ENCODE data around the gene ATP2C2. TPM values are rescaled to one million over a fixed set of nuclear protein-coding genes. Genes with fewer than 3 reads are reported as not detected.

ATP2C2 gene
- total RNA-seq, 1 experiment from 2014 or later, result 4.0 TPM

DNA sequence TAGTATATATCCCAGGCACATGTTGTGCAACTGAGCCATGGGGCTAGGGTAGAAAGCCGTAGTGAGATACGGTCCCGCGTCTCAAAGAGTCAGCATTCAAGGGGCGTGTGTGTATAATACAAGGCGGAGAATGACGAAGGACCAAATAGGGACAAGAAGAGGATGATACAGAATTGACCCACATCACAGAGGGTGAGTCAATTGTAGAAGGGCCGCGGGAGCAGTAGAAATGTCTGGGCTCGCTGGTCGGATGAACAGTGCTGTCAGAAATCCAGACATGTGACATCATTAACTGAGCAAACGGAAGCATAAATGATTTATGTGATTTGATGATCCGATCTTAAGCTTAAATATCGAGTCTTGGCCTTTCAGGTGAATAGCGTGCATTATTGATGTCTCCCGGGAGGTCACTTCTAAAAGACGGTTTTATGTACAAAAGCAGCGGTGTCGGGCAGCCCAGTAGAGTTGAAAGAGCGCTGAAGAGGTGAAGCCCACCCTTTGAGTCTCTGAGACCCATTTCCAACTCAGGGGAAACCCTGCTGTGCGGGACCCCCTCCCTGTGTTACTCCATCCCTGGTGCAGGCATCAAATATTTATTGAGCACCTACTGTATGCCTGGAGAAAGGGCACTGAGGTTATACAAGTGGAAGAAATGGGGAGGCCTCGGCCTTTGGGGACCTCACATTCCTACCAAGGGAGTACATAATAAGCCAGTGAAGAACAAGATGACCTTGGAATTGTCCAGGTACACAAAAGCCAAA lies 45.1 kb downstream of the ATP2C2 start:
- no peak overlapping the region for H2AK5ac ChIP-seq (ENCODE audit: insufficient read length, low read length)
- no peaks in the 10 kb centered on the region for H3K79me1 ChIP-seq (ENCODE audit: insufficient read depth, low read depth, low read length, poor library complexity, severe bottlenecking)
- no peaks in the 10 kb centered on the region for H3K79me2 ChIP-seq (ENCODE audit: insufficient read depth, low read length)
- peaks cover 9% of the 10 kb centered on the region for H3K27me3 Mint-ChIP-seq (ENCODE audit: low read depth)
- H3K18ac ChIP-seq (ENCODE audit: insufficient read length, low read depth, low read length), result no peak overlapping the region
- H3K4me3 Mint-ChIP-seq, result no peak overlapping the region
- no CpG with 5 or more reads among the region's 22 CpGs for WGBS (ENCODE audit: extremely low coverage, insufficient read length, low lambda C conversion rate)
- H2BK12ac ChIP-seq (ENCODE audit: insufficient read length, low read depth, low read length), result no peak overlapping the region
- no peaks in the 10 kb centered on the region for H3K9me3 ChIP-seq (ENCODE audit: control insufficient read depth, low read depth, low read length)
- no peak overlapping the region for H2BK5ac ChIP-seq (ENCODE audit: insufficient read length, low read length)
- DNase-seq, result no peak
- H3K27ac ChIP-seq (ENCODE audit: insufficient read length, low read depth, low read length), result no peak overlapping the region
- no peak overlapping the region for H3T11ph ChIP-seq (ENCODE audit: low read length)
- no peaks in the 10 kb centered on the region for H3K4me1 ChIP-seq (ENCODE audit: insufficient read depth, low read length)
- no peak overlapping the region for H2BK15ac ChIP-seq (ENCODE audit: low read depth, low read length)
- H3K4ac ChIP-seq (ENCODE audit: low read depth, low read length), result no peak overlapping the region
- no peaks in the 10 kb centered on the region for H3K27me3 ChIP-seq (ENCODE audit: insufficient read depth, low read length)
- no peaks in the 10 kb centered on the region for H3K36me3 Mint-ChIP-seq (ENCODE audit: insufficient read depth in 1 of 3, low read depth in 3 of 3)
- no peak overlapping the region for H4K91ac ChIP-seq (ENCODE audit: insufficient read length, low read depth, low read length)
- H3K4me2 ChIP-seq (ENCODE audit: insufficient read depth, insufficient read length, low read length), result no peak overlapping the region
- H4K8ac ChIP-seq (replicated peaks; ENCODE audit: insufficient read length, low read depth, low read length), result no peak overlapping the region
- peaks cover 3 to 9% of the 10 kb centered on the region in 2 experiments; a peak in 3 of 4 replicates for H3K4me1 Mint-ChIP-seq
- no peak overlapping the region for H3K27ac Mint-ChIP-seq
- H3K23me2 ChIP-seq (ENCODE audit: insufficient read length, low read depth, low read length, poor library complexity, severe bottlenecking), result no peaks in the 10 kb centered on the region
- no peaks in the 10 kb centered on the region; a peak in 1 of 5 replicates for H3K9me3 Mint-ChIP-seq
- H3K23ac ChIP-seq (ENCODE audit: insufficient read length, low read depth, low read length), result no peak overlapping the region
- H2BK120ac ChIP-seq (ENCODE audit: low read depth, low read length, poor library complexity, severe bottlenecking), result no peak overlapping the region
- H4K20me1 ChIP-seq (ENCODE audit: control insufficient read depth, insufficient read depth, insufficient read length), result no peaks in the 10 kb centered on the region
- no peak for TF ChIP-seq CTCF (conservative IDR thresholded peaks at IDR 0.05)
- no peak overlapping the region for H3K56ac ChIP-seq (ENCODE audit: insufficient read length, low read depth, low read length)
- H3K14ac ChIP-seq (ENCODE audit: insufficient read depth, low read length), result no peak overlapping the region
- H2AFZ ChIP-seq (ENCODE audit: low read length), result no peak overlapping the region
- no peak overlapping the region for H4K5ac ChIP-seq (ENCODE audit: insufficient read length, low read depth, low read length)
- no peak overlapping the region for H3K9ac ChIP-seq (ENCODE audit: extremely low read depth, insufficient read length, low read length)
- H2BK20ac ChIP-seq (ENCODE audit: low read depth, low read length, poor library complexity, severe bottlenecking), result no peak overlapping the region

Measured in H9 (cell line).